Panc1 (cell line): ENCODE data around the gene PPT2. TPM values are rescaled to one million over a fixed set of nuclear protein-coding genes. Genes with fewer than 3 reads are reported as not detected.

ENCODE experiments used
- ATAC-seq: fragments of 200-7000 bp; cut with Tn5 transposase; 2 replicates; pipeline ENCODE4 v1.9.1; 2020; ENCODE audit warnings: mild to moderate bottlenecking, moderate library complexity
- BruUV-seq: library from RNA; stranded (reverse); fragments of 400-500 nt; replicated peaks from 2 replicates; lab custom pipeline; 2021; lab: Mats Ljungman, UMichigan
- CTCF ChIA-PET: fragments of 300-600 bp; sonication (Branson Sonifier 250); formaldehyde crosslinking; loops from one replicate; lab custom pipeline; 2022; ENCODE audit warnings: antibody characterized with exemption; lab: Charles Lee
- POLR2A ChIA-PET: fragments of 300-600 bp; sonication (Branson Sonifier 250); formaldehyde crosslinking; loops from one replicate; lab custom pipeline; 2022; ENCODE audit warnings: antibody characterized with exemption; lab: Charles Lee
- DNase-seq: peaks from one replicate; pipeline ENCODE4 v3.0.0-alpha.2; 2010; ENCODE audit warnings: low read depth, low spot score
- H3K27ac ChIP-seq: 2 replicates; pipeline ENCODE4 v1.5.1; 2011; ENCODE audit warnings: mild to moderate bottlenecking, low read length, inconsistent platforms
- H3K27me3 ChIP-seq: fragments of 200-500 bp; sonication (Bioruptor generic); 2 replicates; pipeline ENCODE4 v1.6.0; 2014; ENCODE audit warnings: low read length, inconsistent platforms; ENCODE audit not compliant: control insufficient read depth, insufficient read depth
- H3K36me3 ChIP-seq: fragments of 200-500 bp; sonication (Bioruptor generic); 2 replicates; pipeline ENCODE4 v1.5.1; 2014; ENCODE audit warnings: inconsistent platforms, mild to moderate bottlenecking, low read length, moderate library complexity; ENCODE audit not compliant: control insufficient read depth, insufficient read depth
- H3K4me1 ChIP-seq: 2 replicates; pipeline ENCODE4 v1.5.1; 2011; ENCODE audit warnings: inconsistent platforms, mild to moderate bottlenecking, low read length, moderate library complexity; ENCODE audit not compliant: control insufficient read depth, insufficient read depth
- H3K4me3 ChIP-seq, 2 experiments: 2 replicates each; pipeline ENCODE4 v1.5.1; 2011 to 2012; ENCODE audit warnings: low read depth in 2 of 2, low read length in 2 of 2, mild to moderate bottlenecking in 2 of 2, inconsistent platforms in 1 of 2, moderate library complexity in 1 of 2
- H3K9me3 ChIP-seq: fragments of 200-500 bp; sonication (Bioruptor generic); 2 replicates; pipeline ENCODE4 v1.5.1; 2014; ENCODE audit warnings: low read depth, mild to moderate bottlenecking, inconsistent platforms, low read length, moderate library complexity; ENCODE audit not compliant: control insufficient read depth, insufficient read depth
- POLR2AphosphoS5 ChIP-seq: IDR thresholded peaks from 2 replicates; pipeline ENCODE4 v1.6.1; 2012; ENCODE audit warnings: mild to moderate bottlenecking, low read depth, low read length, moderate library complexity
- SIN3A ChIP-seq: IDR thresholded peaks from 2 replicates; pipeline ENCODE4 v1.6.1; 2012; ENCODE audit warnings: low read depth, mild to moderate bottlenecking, low read length, moderate library complexity, borderline replicate concordance; ENCODE audit not compliant: insufficient read depth
- TCF7L2 ChIP-seq: IDR thresholded peaks from 2 replicates; pipeline ENCODE4 v1.6.1; 2011; ENCODE audit warnings: mild to moderate bottlenecking, low read depth, low read length, inconsistent platforms
- in situ Hi-C: cut with HindIII; loops from 2 replicates; pipeline ENCODE4 v1.10.0; 2016; ENCODE audit warnings: low sequenced_read_pairs, low pct_unique_long_range_greater_than_20kb
- intact Hi-C: fragments of 100-400 bp; cut with micrococcal nuclease; formaldehyde crosslinking; loops from one replicate; pipeline ENCODE4 v1.10.0; 2022; ENCODE audit not compliant: unreplicated experiment
- total RNA-seq: library from RNA; stranded (reverse); gene quantifications from one replicate; pipeline ENCODE4 v1.2.1, GENCODE V29; 2021; ENCODE audit not compliant: unreplicated experiment
- TF ChIP-seq, protein P1 (sequence below), 2 experiments: IDR thresholded peaks; 2 replicates each; pipeline ENCODE4 v1.6.1; 2011 to 2012; ENCODE audit warnings: low read depth in 2 of 2, control low read depth in 1 of 2, low read length in 1 of 2, mild to moderate bottlenecking in 1 of 2, moderate library complexity in 1 of 2; ENCODE audit not compliant: insufficient read depth in 1 of 2
- TF ChIP-seq, protein P2 (sequence below): fragments of 450-650 bp; IDR thresholded peaks from 2 replicates; pipeline ENCODE4 v1.5.1; 2017; ENCODE audit warnings: mild to moderate bottlenecking

Gene PPT2
- total RNA-seq, 1 experiment from 2014 or later = 20.1 TPM

DNA sequence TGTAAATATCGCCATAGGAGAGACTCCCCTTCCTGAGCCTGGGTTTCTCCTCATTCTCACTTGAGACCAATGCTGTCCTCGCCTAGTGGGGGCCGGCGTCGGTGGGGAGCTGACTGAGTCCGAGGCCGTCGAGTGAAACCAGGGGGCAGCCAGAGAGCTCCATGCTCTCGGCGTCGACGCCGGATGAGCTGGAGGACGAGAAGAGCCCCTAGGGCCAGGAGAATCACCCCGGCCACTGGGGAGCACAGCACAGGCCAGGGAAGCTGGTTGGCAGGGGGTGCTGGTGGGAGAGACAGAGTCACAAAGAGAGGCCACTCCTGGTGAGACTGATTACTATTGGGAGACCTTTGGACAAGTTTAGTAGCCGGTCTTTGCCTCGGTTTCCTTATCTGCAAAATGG, 44.9 kb downstream of the PPT2 start:
- DNase-seq (no peak), ATAC-seq (no peak)
- no peaks in the 10 kb centered on the region for H3K27me3 ChIP-seq
- H3K36me3 ChIP-seq = no peaks in the 10 kb centered on the region
- H3K9me3 ChIP-seq = no peaks in the 10 kb centered on the region
- peaks cover 16% of the 10 kb centered on the region for H3K4me1 ChIP-seq
- no TSS peak for BruUV-seq
- no peak overlapping the region for H3K27ac ChIP-seq
- ChIA-PET CTCF (no interaction called here), POLR2A (no interaction called here)
- in situ Hi-C loops (no loop called here), intact Hi-C loops (loop anchor here (10.0 kb wide), 1 partner anchor 84 kb away; no protein-coding TSS in a partner anchor)
- no peak overlapping the region for H3K4me3 ChIP-seq
- no peak for TF ChIP-seq SIN3A
- TF ChIP-seq, protein P1, sequence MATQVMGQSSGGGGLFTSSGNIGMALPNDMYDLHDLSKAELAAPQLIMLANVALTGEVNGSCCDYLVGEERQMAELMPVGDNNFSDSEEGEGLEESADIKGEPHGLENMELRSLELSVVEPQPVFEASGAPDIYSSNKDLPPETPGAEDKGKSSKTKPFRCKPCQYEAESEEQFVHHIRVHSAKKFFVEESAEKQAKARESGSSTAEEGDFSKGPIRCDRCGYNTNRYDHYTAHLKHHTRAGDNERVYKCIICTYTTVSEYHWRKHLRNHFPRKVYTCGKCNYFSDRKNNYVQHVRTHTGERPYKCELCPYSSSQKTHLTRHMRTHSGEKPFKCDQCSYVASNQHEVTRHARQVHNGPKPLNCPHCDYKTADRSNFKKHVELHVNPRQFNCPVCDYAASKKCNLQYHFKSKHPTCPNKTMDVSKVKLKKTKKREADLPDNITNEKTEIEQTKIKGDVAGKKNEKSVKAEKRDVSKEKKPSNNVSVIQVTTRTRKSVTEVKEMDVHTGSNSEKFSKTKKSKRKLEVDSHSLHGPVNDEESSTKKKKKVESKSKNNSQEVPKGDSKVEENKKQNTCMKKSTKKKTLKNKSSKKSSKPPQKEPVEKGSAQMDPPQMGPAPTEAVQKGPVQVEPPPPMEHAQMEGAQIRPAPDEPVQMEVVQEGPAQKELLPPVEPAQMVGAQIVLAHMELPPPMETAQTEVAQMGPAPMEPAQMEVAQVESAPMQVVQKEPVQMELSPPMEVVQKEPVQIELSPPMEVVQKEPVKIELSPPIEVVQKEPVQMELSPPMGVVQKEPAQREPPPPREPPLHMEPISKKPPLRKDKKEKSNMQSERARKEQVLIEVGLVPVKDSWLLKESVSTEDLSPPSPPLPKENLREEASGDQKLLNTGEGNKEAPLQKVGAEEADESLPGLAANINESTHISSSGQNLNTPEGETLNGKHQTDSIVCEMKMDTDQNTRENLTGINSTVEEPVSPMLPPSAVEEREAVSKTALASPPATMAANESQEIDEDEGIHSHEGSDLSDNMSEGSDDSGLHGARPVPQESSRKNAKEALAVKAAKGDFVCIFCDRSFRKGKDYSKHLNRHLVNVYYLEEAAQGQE (IDR thresholded peaks at IDR 0.05; ENCODE audit: insufficient read depth in 1 of 2, low read depth in 2 of 2, low read length in 1 of 2) = no peak
- TF ChIP-seq, protein P2, sequence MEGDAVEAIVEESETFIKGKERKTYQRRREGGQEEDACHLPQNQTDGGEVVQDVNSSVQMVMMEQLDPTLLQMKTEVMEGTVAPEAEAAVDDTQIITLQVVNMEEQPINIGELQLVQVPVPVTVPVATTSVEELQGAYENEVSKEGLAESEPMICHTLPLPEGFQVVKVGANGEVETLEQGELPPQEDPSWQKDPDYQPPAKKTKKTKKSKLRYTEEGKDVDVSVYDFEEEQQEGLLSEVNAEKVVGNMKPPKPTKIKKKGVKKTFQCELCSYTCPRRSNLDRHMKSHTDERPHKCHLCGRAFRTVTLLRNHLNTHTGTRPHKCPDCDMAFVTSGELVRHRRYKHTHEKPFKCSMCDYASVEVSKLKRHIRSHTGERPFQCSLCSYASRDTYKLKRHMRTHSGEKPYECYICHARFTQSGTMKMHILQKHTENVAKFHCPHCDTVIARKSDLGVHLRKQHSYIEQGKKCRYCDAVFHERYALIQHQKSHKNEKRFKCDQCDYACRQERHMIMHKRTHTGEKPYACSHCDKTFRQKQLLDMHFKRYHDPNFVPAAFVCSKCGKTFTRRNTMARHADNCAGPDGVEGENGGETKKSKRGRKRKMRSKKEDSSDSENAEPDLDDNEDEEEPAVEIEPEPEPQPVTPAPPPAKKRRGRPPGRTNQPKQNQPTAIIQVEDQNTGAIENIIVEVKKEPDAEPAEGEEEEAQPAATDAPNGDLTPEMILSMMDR = no peak
- no peak for TF ChIP-seq POLR2AphosphoS5

DNA sequence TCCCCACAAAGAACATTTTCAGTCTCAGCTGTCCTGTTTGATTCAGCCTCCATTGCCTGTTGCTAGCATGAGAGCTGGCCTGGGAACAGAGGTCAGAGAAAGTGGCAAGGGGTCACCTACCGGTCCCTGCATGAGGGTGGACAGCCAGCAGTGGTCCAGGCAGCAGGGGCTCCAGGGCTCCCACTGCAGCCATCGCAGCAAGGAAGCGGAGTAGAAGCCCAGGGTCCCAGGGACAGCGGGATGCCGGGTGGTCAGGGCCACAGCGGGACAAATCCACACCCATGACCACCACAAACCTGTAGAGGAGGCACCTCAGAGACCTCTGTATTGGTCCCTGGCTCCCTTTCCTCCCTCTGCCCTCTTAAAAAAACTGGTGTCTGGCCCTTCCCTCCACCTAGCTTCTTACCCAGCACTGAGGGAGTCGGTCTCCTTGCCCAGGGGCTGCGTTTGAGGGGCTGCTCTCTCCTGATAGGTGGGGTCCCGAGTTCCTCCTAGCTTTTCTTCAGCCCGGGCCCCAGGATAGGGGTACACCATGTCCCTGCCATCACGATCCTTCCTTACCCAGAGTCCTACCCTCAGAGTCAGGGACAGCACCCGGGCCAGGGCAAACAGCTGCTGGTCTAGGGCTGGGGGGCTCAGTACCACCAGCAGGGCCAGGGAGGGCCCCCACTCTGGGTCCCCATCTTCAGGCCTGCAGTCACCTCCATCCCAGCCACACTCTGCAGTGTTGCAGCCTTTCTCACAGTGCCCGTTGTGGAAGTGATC, 47.0 kb downstream of the PPT2 start:
- DNase-seq = no peak
- ChIA-PET POLR2A (no interaction called here), CTCF (interaction anchor here (0.5 kb wide), 1 partner anchor 98 kb away, joined by 7 read pairs; no protein-coding TSS in a partner anchor)
- no peak overlapping the region for H3K4me3 ChIP-seq
- in situ Hi-C loops = no loop called here
- H3K27ac ChIP-seq = no peak overlapping the region
- H3K27me3 ChIP-seq = no peaks in the 10 kb centered on the region
- no peak for ATAC-seq
- no TSS peak for BruUV-seq
- no peaks in the 10 kb centered on the region for H3K36me3 ChIP-seq
- H3K9me3 ChIP-seq = no peaks in the 10 kb centered on the region
- intact Hi-C loops = no loop called here
- peaks cover 10% of the 10 kb centered on the region for H3K4me1 ChIP-seq
- TF ChIP-seq POLR2AphosphoS5 = no peak
- TF ChIP-seq, protein P2 = no peak
- no peak for TF ChIP-seq SIN3A
- TF ChIP-seq TCF7L2 = no peak
- TF ChIP-seq, protein P1 (IDR thresholded peaks at IDR 0.05; ENCODE audit: insufficient read depth in 1 of 2, low read depth in 2 of 2, low read length in 1 of 2) = no peak
